ENCODE results near the gene PRKACB. TPM values are rescaled to one million over a fixed set of nuclear protein-coding genes. Genes with fewer than 3 reads are reported as not detected.

Gene PRKACB
- total RNA-seq, 1 donor from 2014 or later: 31.9 TPM

DNA sequence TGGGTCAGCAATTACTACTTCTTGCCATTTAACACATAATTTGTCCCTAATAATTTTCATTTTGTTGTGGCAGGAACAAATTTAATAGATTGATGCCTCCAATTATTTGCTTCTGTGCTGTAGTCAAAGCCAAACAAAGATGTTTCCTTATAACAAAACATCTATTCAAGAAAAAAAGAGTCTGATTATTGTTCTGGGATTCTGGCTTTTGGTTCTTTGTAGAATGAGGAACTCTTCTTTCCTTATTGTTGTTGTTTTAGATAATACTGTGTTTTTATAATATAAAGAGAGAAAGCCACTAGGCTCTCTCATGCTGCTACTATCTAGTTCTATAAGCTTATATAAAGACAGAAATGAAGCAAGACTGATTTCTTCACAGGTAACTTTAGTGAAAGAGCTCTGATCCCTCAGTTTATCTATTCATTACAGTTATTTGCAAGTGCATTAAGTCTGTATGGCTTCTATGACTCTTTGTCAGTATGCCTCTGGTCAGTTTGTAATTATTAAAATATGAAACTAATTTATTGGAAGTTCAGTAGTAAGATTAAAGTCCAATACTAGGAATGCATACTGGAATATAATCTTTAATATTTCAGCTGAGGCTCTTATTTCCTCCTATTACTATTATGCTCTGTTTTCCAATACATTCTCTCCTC is 37.4 kb downstream of the PRKACB start:
- Histone ChIP-seq H3K36me3 (peaks cover 7% of the 10 kb centered on the region), H3K27ac (no peak overlapping the region), H3K4me3 (no peak overlapping the region), H3K4me1 (no peaks in the 10 kb centered on the region), H3K9me3 (no peaks in the 10 kb centered on the region), H3K27me3 (no peaks in the 10 kb centered on the region)
- intact Hi-C loops (cut with DNase I): no loop called here
- DNase-seq (no peak), ATAC-seq (no peak)
- no peak for TF ChIP-seq CTCF (IDR thresholded peaks at IDR 0.05)

- Histone ChIP-seq H3K36me3 (no peaks in the 10 kb centered on the region), H3K9me3 (peaks cover 17% of the 10 kb centered on the region), H3K4me3 (no peak overlapping the region), H3K4me1 (no peaks in the 10 kb centered on the region), H3K27me3 (no peaks in the 10 kb centered on the region), H3K27ac (no peak overlapping the region)
- no peak for TF ChIP-seq CTCF (IDR thresholded peaks at IDR 0.05)
- intact Hi-C loops (cut with DNase I): no loop called here
- no peak for ATAC-seq
- DNase-seq: no peak
These were observed 46.4 kb downstream of the PRKACB start for GRCh38 chr1:84190455-84190854.

GRCh38 chr1:84192681-84193080 is 48.6 kb downstream of the PRKACB start:
- Histone ChIP-seq H3K36me3 (peaks cover 11% of the 10 kb centered on the region), H3K27ac (no peak overlapping the region), H3K4me1 (no peaks in the 10 kb centered on the region), H3K4me3 (no peak overlapping the region), H3K27me3 (no peaks in the 10 kb centered on the region), H3K9me3 (peaks cover 17% of the 10 kb centered on the region)
- ATAC-seq (no peak), DNase-seq (no peak)
- intact Hi-C loops (cut with DNase I): no loop called here
- no peak for TF ChIP-seq CTCF (IDR thresholded peaks at IDR 0.05)

- Histone ChIP-seq H3K4me1 (no peaks in the 10 kb centered on the region), H3K27ac (no peak overlapping the region), H3K27me3 (no peaks in the 10 kb centered on the region), H3K4me3 (no peak overlapping the region), H3K9me3 (peaks cover 3% of the 10 kb centered on the region), H3K36me3 (peaks cover 29% of the 10 kb centered on the region)
- intact Hi-C loops (cut with DNase I): no loop called here
- no peak for TF ChIP-seq CTCF (IDR thresholded peaks at IDR 0.05)
- ATAC-seq (no peak), DNase-seq (no peak)
These were observed 54.8 kb downstream of the PRKACB start for GRCh38 chr1:84198832-84199231.

- no peak for DNase-seq
- Histone ChIP-seq H3K27me3 (no peaks in the 10 kb centered on the region), H3K9me3 (no peaks in the 10 kb centered on the region), H3K27ac (no peak overlapping the region), H3K4me1 (no peaks in the 10 kb centered on the region), H3K36me3 (peaks cover 29% of the 10 kb centered on the region), H3K4me3 (no peak overlapping the region)
- intact Hi-C loops (cut with DNase I): no loop called here
- TF ChIP-seq CTCF (IDR thresholded peaks at IDR 0.05): no peak
- no peak for ATAC-seq
These were observed 55.2 kb downstream of the PRKACB start for GRCh38 chr1:84199257-84199656.

DNA sequence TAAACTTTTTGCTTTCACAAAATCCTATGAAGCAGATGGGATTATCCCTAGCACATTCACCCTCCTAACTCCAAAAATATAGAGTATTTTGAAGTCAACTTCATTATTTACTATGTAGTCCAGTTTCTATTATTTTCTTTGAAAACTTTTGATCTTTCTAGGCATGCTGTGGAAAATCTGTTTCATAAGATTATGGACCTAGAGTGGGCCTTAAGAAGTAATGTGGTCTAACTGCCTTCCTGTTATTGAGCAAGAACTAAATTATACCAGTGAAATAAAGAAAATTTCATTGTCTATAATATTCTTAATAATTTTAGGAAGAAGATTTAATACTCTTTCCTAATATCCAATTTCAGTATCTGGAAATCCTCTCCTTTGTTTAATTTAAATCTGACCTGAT is 58.1 kb downstream of the PRKACB start:
- DNase-seq (no peak), ATAC-seq (no peak)
- no peak overlapping the region for H3K27ac ChIP-seq
- intact Hi-C loops (cut with DNase I): no loop called here
- no peaks in the 10 kb centered on the region for H3K27me3 ChIP-seq
- H3K36me3 ChIP-seq: peaks cover 23% of the 10 kb centered on the region
- no peak for TF ChIP-seq CTCF (IDR thresholded peaks at IDR 0.05)
- no peaks in the 10 kb centered on the region for H3K9me3 ChIP-seq
- H3K4me1 ChIP-seq: no peaks in the 10 kb centered on the region
- no peak overlapping the region for H3K4me3 ChIP-seq

Data from upper lobe of right lung (tissue), 1 donor.